GM10248 (cell line): ENCODE data around the gene NPDC1.
A peak's percentile ranks its signal among the peaks of the same experiment; 100 is the strongest.

Source experiments
- CTCF ChIA-PET: fragments of 300-600 bp; sonication (Branson Sonifier 250); formaldehyde crosslinking; extraction: SDS; loops from one replicate; lab custom pipeline; 2021; ENCODE audit warnings: antibody characterized with exemption; lab: Yijun Ruan, JAX
- POLR2A ChIA-PET: fragments of 350-650 bp; sonication (Branson Sonifier 250); formaldehyde crosslinking; extraction: SDS; loops from one replicate; lab custom pipeline; 2020; ENCODE audit warnings: antibody characterized with exemption; lab: Yijun Ruan, JAX
- DNase-seq: peaks from one replicate; pipeline ENCODE4 v3.0.0; 2012; ENCODE audit errors: extremely low spot score
- CTCF ChIP-seq: IDR thresholded peaks from 2 replicates; pipeline ENCODE4 v1.5.1; 2012; ENCODE audit warnings: mild to moderate bottlenecking, low read depth; ENCODE audit errors: extremely low read depth, missing control alignments, control extremely low read depth

NPDC1 gene

GRCh38 chr9:137046088-137046787 lies at the start of gene NPDC1:
Gene NPDC1 (minus strand): TSS chr9:137046177. CDS start chr9:137045989, 188 bp downstream.
- ChIA-PET POLR2A (interaction anchor here (0.6 to 1.2 kb wide), 3 partner anchors 22 to 194 kb away, joined by 5 to 7 read pairs (median 5); no protein-coding TSS in a partner anchor), CTCF (interaction anchor here (0.6 to 6.1 kb wide), 40 partner anchors 10 to 279 kb away, joined by 3 to 115 read pairs (median 4); partner anchors contain the start of genes AJM1, CLIC3, FUT7 and MAN1B1)
- peak; percentile 94 for TF ChIP-seq CTCF
- DNase-seq = peak; percentile 93

- CTCF ChIA-PET = interaction anchor here (1.1 to 2.3 kb wide), 9 partner anchors 21 to 333 kb away, joined by 3 to 7 read pairs (median 4); partner anchors contain the start of genes ANAPC2, EXD3, NPDC1 and RNF224
- no peak for TF ChIP-seq CTCF
These were observed 43.4 kb upstream of the NPDC1 start for GRCh38 chr9:137089232-137089947.

GRCh38 chr9:137088121-137088520 lies 42.1 kb upstream of the NPDC1 start:
- POLR2A ChIA-PET = no interaction called here
- no peak for TF ChIP-seq CTCF
- CTCF ChIA-PET = interaction anchor here (0.7 to 1.9 kb wide), 7 partner anchors 11 to 334 kb away, joined by 3 to 4 read pairs (median 3); partner anchors contain the start of gene EXD3
- DNase-seq = no peak

More at GRCh38 chr9:137089232-137089947, 43.4 kb upstream of the NPDC1 start:
- POLR2A ChIA-PET = no interaction called here
- DNase-seq = no peak

DNA sequence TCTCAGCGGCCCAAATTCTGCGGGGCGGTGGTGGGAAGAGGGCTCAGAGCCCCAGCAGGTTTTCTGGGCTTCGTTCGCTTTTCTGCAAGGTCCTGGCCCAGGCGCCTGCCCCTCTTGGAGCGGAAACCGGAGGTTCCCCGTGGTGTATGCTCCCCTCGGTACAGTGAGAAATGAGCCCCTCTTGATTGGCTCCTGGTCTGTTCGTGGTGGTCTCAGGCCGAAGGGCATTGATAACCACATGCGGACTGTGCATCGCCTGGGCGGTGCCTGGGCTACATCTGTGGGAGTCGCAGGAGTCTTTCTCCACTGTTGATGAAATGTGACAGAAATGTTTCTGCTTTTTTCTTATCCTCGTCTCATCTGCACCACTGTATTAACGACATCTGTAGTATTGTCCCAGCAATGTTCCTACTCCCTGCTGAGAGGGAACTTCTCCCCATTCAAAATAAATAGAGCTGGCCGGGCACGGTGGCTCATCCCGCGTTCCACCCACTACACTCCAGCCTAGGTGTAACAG lies 41.5 kb upstream of the NPDC1 start:
- no peak for DNase-seq

GRCh38 chr9:137086531-137087408 lies 40.8 kb upstream of the NPDC1 start, which contains the start of gene MAN1B1:
Gene MAN1B1 (plus strand): TSS chr9:137086985. CDS start chr9:137087000, 15 bp downstream.
- ChIA-PET POLR2A (interaction anchor here (0.7 to 1.8 kb wide), 10 partner anchors 9 to 289 kb away, joined by 3 to 15 read pairs (median 4); partner anchors contain the start of genes SAPCD2 and TUBB4B), CTCF (interaction anchor here (0.9 to 2.9 kb wide), 17 partner anchors 9 to 293 kb away, joined by 3 to 27 read pairs (median 4); partner anchors contain the start of genes AJM1, CYSRT1, FBXW5 and NPDC1)
- no peak for TF ChIP-seq CTCF
- peak; percentile 98 for DNase-seq

More for the DNA sequence above, 41.5 kb upstream of the NPDC1 start:
- ChIA-PET POLR2A (interaction anchor here (0.7 to 1.8 kb wide), 6 partner anchors 8 to 290 kb away, joined by 3 to 15 read pairs (median 6); partner anchors contain the start of genes SAPCD2 and TUBB4B), CTCF (interaction anchor here (0.9 to 2.9 kb wide), 14 partner anchors 8 to 294 kb away, joined by 3 to 27 read pairs (median 4); partner anchors contain the start of genes AJM1, FBXW5, RNF224 and SAPCD2)
- TF ChIP-seq CTCF = no peak
